K562 (cell line): Measurements from ENCODE around the gene ERCC6. TPM values are rescaled to one million over a fixed set of nuclear protein-coding genes. Genes with fewer than 3 reads are reported as not detected.

Source experiments
- ARID4B ChIP-seq: sonication (generic); formaldehyde crosslinking; IDR thresholded peaks from 2 replicates; pipeline ENCODE4 v1.8.0; 2022; ENCODE audit warnings: mild to moderate bottlenecking, missing genetic modification reagents
- CXXC5 ChIP-seq: fragments of 250-450 bp; sonication (Bioruptor Pico); IDR thresholded peaks from 2 replicates; pipeline ENCODE4 v1.8.0; 2022; ENCODE audit warnings: inconsistent platforms, mild to moderate bottlenecking, moderate library complexity
- DPF2 ChIP-seq: fragments of 450-650 bp; IDR thresholded peaks from 2 replicates; pipeline ENCODE4 v1.6.1; 2016
- E2F8 ChIP-seq: fragments of 450-650 bp; IDR thresholded peaks from 2 replicates; pipeline ENCODE4 v1.7.1; 2018; ENCODE audit warnings: mild to moderate bottlenecking, low read depth; ENCODE audit not compliant: partially characterized antibody
- FIP1L1 ChIP-seq: fragments of 200-400 bp; formaldehyde crosslinking; IDR thresholded peaks from 2 replicates; pipeline ENCODE4 v1.6.1; 2018; ENCODE audit warnings: mild to moderate bottlenecking, low read depth, low read length; ENCODE audit not compliant: poor library complexity, severe bottlenecking
- FOXP4 ChIP-seq: sonication (generic); formaldehyde crosslinking; IDR thresholded peaks from 2 replicates; pipeline ENCODE4 v1.8.0; 2022; ENCODE audit warnings: mild to moderate bottlenecking, missing genetic modification reagents, borderline replicate concordance
- HMG20A ChIP-seq: fragments of 450-650 bp; formaldehyde crosslinking; conservative IDR thresholded peaks from 2 replicates; pipeline ENCODE4 v1.4.0; 2020; ENCODE audit warnings: mild to moderate bottlenecking, mixed read lengths
- LARP7 ChIP-seq: fragments of 450-650 bp; IDR thresholded peaks from 2 replicates; pipeline ENCODE4 v1.6.1; 2016
- MNT ChIP-seq, 2 experiments: fragments of 450-650 bp; conservative IDR thresholded peaks; 2 replicates each; pipeline ENCODE4 v1.6.1; 2017; ENCODE audit warnings: mild to moderate bottlenecking in 2 of 2, moderate library complexity in 2 of 2
- RFX5 ChIP-seq: IDR thresholded peaks from 2 replicates; pipeline ENCODE4 v1.6.1; 2011; ENCODE audit warnings: low read depth, mild to moderate bottlenecking, improper control_type of control experiment, low read length
- RFX7 ChIP-seq: fragments of 250-450 bp; sonication (Bioruptor Pico); IDR thresholded peaks from 2 replicates; pipeline ENCODE4 v1.5.1; 2021; ENCODE audit warnings: mild to moderate bottlenecking
- ZNF655 ChIP-seq: fragments of 250-450 bp; sonication (Bioruptor Pico); IDR thresholded peaks from 2 replicates; pipeline ENCODE4 v1.5.0; 2021
- ZNF695 ChIP-seq: fragments of 450-650 bp; formaldehyde crosslinking; IDR thresholded peaks from 2 replicates; pipeline ENCODE4 v1.4.0; 2020; ENCODE audit warnings: mild to moderate bottlenecking, moderate library complexity
- ZNF76 ChIP-seq: fragments of 250-450 bp; sonication (Bioruptor Pico); IDR thresholded peaks from 2 replicates; pipeline ENCODE4 v1.4.0; 2020; ENCODE audit warnings: mild to moderate bottlenecking, moderate library complexity, borderline replicate concordance
- polyA plus RNA-seq, 8 experiments: library from polyadenylated mRNA; depleted of rRNA in 4 of 8; stranded (reverse) in 5 of 8; unstranded in 3 of 8; fragments of >200 nt; fragmentation: Nextera tagmentation in 2 of 8; fragmentation: Illumina TruSeq in 1 of 8; extraction: Ambion mirVana in 2 of 8; extraction: Trizol in 1 of 8; gene quantifications; 2 replicates each; pipeline versions ENCODE4 v1.2.1 to v1.2.3, GENCODE V29; 2011 to 2014; ENCODE audit warnings: inconsistent platforms in 1 of 8, missing spikeins in 1 of 8
- total RNA-seq, 7 experiments: library from RNA; depleted of rRNA in 6 of 7; stranded (reverse); fragments of >200 nt in 6 of 7; fragmentation: Illumina TruSeq in 2 of 7; extraction: Trizol in 2 of 7; gene quantifications; 2 replicates each; pipeline versions ENCODE4 v1.2.1 to v1.2.3, GENCODE V29; 2011 to 2021; ENCODE audit warnings: low replicate concordance in 1 of 7

Gene ERCC6
- total and polyA plus RNA-seq, 9 of the 15 experiments (the other 6 are each of a cell fraction or from before 2014, with no cell fraction given), result 7.8 to 17.7 (median 11.8) TPM

- TF ChIP-seq E2F8 (peak; percentile 44), ZNF655 (CRISPR knock-in tag) (no peak), CXXC5 (CRISPR knock-in tag) (peak; percentile 89), HMG20A (no peak), FIP1L1 (peak; percentile 74), ARID4B (CRISPR knock-in tag) (no peak; the same call in 1 of the 2 replicates), RFX5 (no peak), ZNF76 (CRISPR knock-in tag) (no peak), MNT (conservative IDR thresholded peaks at IDR 0.05) (peak; percentile 99 to 100), LARP7 (no peak), FOXP4 (CRISPR knock-in tag) (0 out of 2 replicates have a peak, but pooled peaks have one; percentile 65), RFX7 (CRISPR knock-in tag) (no peak), ZNF695 (no peak), DPF2 (peak; percentile 63)
Measured at GRCh38 chr10:49538381-49539319, at the start of gene ERCC6 (continued).
